Upper lobe of left lung (tissue), 4 donors: ENCODE data around the gene MYOF.

Source experiments
- POLR2A ChIP-seq, 4 donors: fragments of 450-650 bp; IDR thresholded peaks; one replicate each; pipeline ENCODE4 v1.5.1; 2016 to 2017; ENCODE audit warnings: antibody characterized with exemption in 4 of 4, mild to moderate bottlenecking in 2 of 4
- TF ChIP-seq, protein P1 (sequence below), 6 experiments: fragments of 450-650 bp in 4 of 6; fragments of 200-600 bp in 2 of 6; sonication (generic) in 2 of 6; IDR thresholded peaks; one replicate each; pipeline ENCODE4 v1.5.1; 2016 to 2019; ENCODE audit warnings: antibody characterized with exemption in 6 of 6

DNA sequence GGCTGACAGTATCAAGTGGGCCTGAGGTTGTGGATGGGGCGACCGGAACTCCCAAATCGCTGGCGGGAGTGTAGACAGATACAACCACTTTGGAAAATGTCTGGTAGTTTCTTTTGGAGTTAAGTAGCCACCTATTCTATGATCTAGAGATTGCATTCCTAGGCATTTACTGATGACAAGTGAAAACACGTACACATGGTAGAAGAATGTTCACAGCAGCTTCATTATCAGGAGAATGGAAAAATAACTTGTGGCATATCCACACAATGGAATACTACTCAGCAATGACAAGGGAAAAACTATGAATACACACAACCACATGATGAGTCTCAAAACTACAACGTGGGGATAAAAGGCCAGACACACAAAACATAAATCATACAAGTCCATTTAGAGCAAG is 146.0 kb downstream of the MYOF start:
- no peak for TF ChIP-seq POLR2A (IDR thresholded peaks at IDR 0.05)
- TF ChIP-seq, protein P1, sequence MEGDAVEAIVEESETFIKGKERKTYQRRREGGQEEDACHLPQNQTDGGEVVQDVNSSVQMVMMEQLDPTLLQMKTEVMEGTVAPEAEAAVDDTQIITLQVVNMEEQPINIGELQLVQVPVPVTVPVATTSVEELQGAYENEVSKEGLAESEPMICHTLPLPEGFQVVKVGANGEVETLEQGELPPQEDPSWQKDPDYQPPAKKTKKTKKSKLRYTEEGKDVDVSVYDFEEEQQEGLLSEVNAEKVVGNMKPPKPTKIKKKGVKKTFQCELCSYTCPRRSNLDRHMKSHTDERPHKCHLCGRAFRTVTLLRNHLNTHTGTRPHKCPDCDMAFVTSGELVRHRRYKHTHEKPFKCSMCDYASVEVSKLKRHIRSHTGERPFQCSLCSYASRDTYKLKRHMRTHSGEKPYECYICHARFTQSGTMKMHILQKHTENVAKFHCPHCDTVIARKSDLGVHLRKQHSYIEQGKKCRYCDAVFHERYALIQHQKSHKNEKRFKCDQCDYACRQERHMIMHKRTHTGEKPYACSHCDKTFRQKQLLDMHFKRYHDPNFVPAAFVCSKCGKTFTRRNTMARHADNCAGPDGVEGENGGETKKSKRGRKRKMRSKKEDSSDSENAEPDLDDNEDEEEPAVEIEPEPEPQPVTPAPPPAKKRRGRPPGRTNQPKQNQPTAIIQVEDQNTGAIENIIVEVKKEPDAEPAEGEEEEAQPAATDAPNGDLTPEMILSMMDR (IDR thresholded peaks at IDR 0.05), result no peak
